GM21529 (cell line): ENCODE results near the gene GJC2.

Experiments used
- ATAC-seq: cut with Tn5 transposase; IDR thresholded peaks from one replicate; pipeline ENCODE4 v1.9.1; 2021; ENCODE audit not compliant: unreplicated experiment

GJC2 gene

GRCh38 chr1:228144193-228144992 is 5.3 kb upstream of the GJC2 start:
- no peak for ATAC-seq

- no peak for ATAC-seq
Observed at GRCh38 chr1:228144993-228145343, 4.8 kb upstream of the GJC2 start.

GRCh38 chr1:228145463-228146416 is 4.0 kb upstream of the GJC2 start:
- ATAC-seq, result no peak

GRCh38 chr1:228146417-228147150 is 3.1 kb upstream of the GJC2 start:
- ATAC-seq, result no peak

GRCh38 chr1:228147151-228147693 is 2.5 kb upstream of the GJC2 start:
- ATAC-seq, result no peak

GRCh38 chr1:228147768-228148167 is 2.0 kb upstream of the GJC2 start:
- ATAC-seq, result no peak

GRCh38 chr1:228148196-228148861 is 1.4 kb upstream of the GJC2 start:
- no peak for ATAC-seq

GRCh38 chr1:228148935-228149405 is 760 bp upstream of the GJC2 start:
- no peak for ATAC-seq

GRCh38 chr1:228150120-228150460 is 360 bp downstream of the GJC2 start:
- ATAC-seq, result no peak

GRCh38 chr1:228150461-228151179 is 890 bp downstream of the GJC2 start:
- ATAC-seq, result no peak

- no peak for ATAC-seq
Observed at GRCh38 chr1:228151180-228151925, 1.6 kb downstream of the GJC2 start.

GRCh38 chr1:228152097-228152917 is 2.6 kb downstream of the GJC2 start:
- ATAC-seq, result no peak

GRCh38 chr1:228152918-228153258 is 3.2 kb downstream of the GJC2 start:
- ATAC-seq, result no peak

- ATAC-seq, result no peak
Observed at GRCh38 chr1:228154021-228154669, 4.4 kb downstream of the GJC2 start.

- ATAC-seq, result no peak
Observed at GRCh38 chr1:228154670-228155571, 5.2 kb downstream of the GJC2 start.

GRCh38 chr1:228155596-228156514 is 6.1 kb downstream of the GJC2 start:
- no peak for ATAC-seq
